GM18858 (cell line): Measurements from ENCODE around the gene SMIM44.

Source experiments
- ATAC-seq: cut with Tn5 transposase; IDR thresholded peaks from one replicate; pipeline ENCODE4 v1.9.1; 2021; ENCODE audit not compliant: unreplicated experiment

SMIM44 gene

DNA sequence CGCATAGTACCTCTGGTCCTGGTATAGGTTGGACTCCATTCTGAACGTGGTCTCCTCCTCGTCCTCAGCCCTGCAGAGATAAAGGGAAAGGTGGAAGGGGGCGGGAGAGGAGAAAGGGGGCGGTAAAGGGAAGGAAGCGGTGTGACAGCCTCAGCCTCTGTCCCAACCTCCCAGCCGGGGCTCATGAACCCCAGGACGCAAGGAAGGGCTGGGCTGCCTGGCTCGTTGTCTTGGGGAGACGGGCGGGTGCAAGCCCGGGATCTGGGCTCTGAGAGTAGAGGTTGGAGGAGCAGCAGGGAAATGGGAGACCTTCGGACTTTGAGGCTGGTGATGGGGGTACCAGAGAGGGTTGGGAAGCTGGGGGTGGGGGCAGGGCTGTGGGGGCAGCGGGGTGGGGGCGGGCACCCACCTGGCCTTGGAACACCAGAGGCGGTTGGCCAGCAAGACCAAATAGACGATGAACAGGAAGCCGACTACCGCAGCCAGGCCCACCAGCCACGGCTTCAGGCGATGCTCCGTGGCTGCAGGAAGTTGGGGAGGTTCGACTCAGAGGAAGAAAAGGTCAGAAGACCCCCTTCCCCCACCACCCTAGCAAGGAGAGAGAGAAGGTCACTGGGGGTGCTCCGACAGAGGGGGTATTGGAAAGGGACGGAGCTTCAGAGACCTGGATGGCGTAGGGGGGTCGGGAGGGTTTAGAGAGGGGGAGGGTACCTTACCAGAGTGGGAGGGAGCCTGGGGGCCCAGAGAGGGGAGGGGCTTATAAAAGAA, 4.6 kb downstream of the SMIM44 start:
- ATAC-seq, result no peak

DNA sequence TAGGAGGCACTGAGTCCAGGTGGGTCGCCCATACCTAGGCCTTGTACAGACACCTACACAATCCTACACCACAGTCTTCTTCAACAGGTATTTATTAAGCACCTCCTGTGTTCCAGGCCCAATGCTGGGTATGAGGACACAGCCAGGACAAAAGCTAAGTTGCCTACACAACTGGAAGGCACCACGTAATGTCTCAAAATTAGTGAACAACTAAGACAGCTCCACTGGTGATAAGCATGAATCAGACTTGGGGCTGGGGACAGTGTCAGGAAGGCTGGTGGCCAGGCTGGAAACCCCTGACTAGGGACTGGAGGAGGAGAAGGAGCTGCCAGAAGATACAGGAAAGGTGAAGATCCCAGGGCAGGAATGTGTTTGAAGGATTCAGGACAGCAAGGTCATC, 5.3 kb downstream of the SMIM44 start:
- no peak for ATAC-seq

DNA sequence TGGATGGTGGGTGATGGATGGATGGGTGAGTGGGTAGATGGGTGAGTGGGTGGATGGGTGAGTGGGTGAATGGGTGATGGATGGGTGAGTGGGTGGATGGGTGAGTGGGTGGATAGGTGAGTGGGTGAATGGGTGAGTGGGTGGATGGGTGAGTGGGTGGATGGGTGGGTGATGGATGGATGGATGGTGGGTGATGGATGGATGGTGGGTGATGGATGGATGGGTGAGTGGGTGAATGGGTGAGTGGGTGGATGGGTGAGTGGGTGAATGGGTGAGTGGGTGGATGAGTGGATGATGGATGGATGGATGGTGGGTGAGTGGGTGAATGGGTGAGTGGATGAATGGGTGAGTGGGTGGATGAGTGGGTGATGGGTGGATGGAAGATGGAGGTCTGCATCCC, 5.7 kb downstream of the SMIM44 start:
- ATAC-seq, result no peak

DNA sequence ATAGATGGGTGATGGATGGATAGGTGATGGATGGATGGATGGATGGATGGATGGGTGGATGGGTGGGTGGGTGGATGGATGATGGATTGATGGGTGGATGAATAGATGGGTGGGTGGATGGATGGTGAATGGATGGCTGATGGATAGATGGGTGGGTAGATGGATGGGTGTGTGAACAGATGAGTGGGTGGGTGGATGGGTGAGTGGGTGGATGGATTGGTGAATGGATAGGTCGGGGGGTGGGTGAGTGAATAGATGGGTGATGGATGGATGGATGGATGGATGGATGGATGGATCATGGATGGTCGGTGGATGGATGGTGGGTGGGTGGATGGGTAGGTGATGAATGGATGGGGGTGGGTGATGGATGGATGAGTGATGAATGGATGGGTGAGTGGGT, 6.4 kb downstream of the SMIM44 start:
- ATAC-seq, result no peak

DNA sequence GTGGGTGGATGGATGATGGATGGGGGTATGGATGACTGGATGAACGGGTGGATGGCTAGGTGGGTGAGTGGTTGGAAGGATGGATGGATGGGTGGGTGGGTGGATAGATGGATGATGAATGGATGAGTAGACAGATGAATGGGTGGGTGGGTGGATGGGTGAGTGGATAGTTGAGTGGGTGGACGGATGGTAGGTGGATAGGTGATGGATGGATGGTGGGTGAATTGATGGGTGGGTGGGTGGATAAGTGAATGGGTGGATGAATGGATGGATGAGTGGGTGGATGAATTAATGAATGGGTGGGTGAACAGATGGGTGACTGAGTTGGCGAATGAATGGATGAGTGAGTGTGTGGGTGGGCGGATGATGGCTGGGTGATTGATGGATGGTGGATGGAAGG, 7.8 kb downstream of the SMIM44 start:
- no peak for ATAC-seq

DNA sequence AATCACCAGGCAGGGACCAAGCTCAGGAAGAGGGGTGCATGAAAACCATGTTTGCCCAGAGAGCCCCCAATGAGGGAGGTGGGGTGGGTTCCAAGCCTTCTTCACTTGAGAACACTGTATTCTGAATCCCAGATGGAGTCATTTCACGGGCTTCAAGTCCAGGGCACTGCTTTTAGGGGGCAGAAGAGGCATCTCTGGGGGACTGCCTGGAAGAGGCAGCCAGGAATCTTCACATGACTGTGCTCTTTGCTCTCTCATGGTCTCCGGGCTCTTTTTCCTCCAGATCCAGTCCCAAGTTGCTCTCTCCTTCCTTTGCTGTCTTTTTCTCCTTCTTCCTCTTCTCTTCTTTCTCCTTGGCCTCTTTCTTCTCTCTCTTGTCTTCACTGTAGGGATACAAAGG, 8.6 kb downstream of the SMIM44 start:
- ATAC-seq, result no peak

DNA sequence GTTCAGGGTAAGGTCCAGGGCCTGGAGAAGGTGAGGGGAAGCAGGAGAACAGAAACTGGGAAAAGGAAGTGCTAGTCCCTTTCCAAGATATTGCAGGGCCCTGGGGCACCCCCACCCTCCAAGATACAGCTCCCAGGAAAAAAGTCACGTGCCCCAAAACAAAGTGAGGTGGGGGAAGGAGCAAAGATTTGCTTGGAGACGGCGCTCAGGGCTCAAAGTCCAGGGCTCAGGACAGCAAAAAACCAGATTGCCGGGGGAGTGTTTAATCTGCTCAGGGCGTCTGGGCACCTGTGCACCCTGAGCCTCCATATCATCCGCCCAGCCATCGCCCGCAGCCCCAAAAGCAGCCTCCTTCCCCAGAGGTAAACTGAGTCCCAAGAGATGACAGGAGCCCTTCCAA, 9.2 kb downstream of the SMIM44 start:
- no peak for ATAC-seq

DNA sequence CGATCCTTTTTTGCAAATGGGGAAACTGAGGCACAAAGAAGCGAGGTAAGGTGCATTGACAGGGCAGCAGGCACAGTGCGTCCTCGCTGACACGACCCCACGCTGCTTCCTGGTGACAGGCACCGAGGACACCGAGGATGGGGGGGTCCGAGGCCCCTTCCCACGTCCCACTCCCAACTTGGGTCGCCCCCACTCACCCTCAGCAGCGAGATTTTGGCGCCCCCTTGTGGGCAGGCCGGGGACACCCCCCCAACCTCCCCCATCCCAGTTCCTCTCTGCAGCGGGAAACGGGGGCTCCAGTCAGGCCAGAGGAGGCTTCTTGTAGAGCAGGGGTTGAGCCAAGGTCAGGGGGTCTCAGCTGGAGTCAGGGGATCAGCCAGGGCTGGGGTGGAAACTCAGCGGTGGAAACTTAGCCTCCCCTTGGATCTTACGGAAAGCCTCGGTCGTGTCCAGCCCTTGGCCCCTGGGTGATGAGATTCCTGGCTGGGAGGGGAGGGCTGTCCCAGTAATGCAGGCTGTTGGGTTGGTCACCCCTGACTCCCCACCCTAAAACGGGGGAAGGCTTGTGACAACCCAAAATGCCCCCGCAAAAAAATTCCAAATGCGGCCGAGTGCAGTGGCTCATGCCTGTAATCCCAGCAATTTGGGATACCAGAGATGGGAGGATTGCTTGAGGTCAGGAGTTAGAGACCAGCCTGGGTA, 11.1 kb downstream of the SMIM44 start:
- no peak for ATAC-seq

DNA sequence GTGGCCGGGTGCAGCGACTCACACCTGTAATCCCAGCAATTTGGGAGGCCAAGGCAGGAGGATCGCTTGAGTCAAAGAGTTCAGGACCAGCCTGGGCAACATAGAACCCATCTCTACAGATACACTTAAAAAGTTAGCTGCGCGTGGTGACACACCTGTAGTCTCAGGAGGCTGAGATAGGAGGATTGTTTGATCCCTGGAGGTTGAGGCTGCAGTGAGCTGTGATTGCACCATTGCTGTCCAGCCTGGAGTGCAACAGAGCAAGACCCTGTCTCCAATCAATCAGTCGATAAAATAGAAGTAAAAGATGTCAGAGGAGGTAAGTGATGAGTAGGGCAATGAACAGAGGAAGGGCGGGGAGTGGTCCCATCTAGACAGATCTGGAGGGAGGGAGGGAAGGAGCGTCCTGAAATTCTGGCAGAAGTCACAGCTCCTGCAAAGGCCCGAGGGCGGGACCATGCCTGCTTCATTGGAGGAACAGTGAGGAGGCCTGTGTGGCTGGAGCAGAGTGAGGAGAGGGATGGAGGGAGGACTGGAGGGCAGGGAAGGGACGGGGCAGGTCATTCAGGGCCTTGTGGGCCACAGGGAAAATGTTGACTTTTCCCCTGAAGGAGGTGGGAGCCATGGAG, 12.6 kb downstream of the SMIM44 start:
- ATAC-seq, result no peak

DNA sequence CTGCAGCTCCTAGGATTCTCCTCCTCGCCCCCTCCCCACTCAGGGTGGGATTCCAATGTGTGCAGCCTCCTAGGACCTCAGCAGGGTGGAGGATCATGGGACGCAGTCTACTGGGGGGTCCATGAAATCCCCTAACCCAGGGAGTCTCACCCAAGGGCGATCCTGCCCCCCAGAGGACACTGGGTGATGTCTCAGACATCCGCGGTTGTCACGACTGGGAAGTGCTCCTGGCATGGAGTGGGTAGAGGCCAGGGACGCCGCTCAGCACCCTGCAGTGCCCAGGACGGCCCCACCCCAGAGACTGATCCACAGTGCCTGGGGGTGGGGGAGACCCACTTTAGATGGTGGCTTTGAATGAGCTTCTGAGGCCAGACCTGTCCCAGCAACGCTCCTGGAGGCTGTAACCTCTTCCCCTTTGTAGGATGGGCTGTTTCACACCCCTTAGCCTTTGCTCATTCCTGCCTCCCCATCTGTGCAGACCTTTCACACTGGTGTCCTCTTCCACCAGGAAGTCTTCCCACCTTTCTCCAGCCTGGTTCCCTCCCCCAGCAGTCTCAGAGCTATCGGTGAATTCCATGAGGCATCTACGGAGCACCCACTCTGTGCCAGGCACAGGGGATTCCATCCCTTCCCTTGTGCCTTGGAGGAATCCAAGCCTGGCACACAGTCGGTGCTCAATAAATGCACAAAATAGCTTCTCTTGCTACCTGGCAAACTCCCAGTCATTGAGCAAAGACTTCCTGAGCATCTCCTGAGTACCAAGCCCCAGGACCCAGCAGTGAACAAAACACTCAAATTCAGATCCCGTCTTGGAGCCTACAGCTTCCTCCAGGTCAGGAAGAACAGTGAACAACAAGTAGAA, 13.4 kb downstream of the SMIM44 start:
- ATAC-seq, result no peak

DNA sequence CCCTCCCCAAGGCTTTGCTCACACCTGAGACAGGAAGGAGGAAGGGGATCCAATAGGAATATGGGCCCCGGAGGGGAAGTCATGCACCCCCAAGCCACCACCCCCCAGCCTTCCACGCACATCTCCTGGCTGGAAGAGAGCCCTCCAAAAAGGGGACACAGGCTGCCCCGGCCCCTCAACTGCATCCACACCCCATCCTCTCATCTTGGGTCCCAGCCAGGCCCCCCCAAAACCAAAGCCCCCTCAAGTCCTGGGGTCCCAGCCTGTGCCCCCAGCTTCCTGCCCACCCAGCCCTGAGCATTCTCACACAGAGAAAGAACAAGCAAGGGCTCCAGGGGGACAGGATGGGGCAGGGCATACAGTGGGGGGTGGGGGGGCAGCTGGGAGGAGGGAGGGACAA, 15.0 kb downstream of the SMIM44 start:
- ATAC-seq, result no peak

DNA sequence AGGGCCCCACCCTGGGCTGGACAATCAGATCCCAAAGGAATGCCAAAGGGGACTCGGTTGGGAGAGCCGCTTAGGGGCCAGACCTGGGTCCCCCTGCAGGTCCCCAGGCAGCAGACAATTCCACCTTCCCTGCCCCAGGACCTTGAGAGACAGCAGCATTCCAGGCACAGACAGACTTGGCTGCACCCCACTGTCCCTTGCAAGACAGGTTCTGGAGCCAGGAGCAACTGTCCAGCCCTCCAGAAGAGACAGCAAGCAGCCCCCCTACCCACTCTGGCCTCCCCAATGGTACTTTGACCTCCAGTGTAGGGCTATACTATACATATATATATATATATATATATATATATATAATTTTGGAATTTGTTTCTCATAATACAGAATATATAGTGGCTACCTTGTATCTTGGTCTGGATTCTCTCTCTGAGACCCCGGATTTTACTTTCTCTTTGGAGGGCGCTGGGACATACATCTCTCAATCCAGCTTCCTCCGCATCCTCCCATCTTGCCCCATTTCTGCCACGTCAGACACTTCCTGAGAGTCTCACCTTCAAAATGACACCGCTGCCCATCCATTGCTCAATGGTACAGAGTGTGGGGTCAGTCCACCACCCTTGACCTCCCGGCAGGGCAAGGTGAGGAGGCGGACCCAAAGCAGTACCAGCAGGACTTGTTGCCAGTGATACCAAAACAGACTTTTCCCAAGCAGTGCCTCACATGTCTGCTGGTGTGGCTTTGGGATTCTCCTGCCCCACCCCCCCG, 15.6 kb downstream of the SMIM44 start:
- ATAC-seq, result no peak

DNA sequence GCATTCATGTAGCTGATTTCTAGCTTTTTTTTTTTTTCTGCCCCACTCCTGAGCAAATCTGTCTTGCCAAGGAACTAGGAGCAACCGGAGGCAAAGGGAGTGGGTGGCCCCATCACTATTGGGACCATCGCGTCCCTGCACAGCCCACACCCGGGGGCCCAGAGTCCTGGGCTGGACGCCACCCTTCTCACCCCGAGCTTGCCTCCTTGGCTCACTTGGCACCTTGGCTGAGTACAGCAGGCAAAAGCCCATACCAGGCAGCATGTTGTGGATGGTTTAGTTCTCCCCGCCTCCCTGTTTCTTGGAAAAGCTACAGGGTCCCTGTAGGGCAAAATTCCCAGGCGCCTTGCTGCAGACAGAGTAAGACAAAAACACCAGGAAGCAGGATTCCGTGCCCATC, 16.6 kb downstream of the SMIM44 start:
- no peak for ATAC-seq

DNA sequence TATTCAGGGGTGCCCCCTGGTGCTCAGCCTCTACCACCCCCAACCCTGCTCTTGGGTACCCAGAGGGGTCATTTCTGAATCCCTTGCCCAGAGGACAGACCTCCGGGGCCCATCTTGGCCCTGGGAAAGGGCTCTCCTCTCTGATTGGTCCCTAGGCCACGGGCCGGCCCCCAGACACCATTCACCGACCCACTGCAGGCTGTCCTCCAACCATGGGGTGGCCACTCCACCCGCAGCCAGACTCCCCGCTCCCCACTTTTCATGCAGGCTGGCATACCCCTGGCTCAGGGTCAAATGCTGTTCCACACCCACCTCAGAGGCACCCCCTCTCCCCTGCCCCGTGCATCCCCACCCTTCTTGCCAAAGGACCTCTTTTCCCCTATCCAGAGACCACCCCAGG, 17.7 kb downstream of the SMIM44 start:
- no peak for ATAC-seq

DNA sequence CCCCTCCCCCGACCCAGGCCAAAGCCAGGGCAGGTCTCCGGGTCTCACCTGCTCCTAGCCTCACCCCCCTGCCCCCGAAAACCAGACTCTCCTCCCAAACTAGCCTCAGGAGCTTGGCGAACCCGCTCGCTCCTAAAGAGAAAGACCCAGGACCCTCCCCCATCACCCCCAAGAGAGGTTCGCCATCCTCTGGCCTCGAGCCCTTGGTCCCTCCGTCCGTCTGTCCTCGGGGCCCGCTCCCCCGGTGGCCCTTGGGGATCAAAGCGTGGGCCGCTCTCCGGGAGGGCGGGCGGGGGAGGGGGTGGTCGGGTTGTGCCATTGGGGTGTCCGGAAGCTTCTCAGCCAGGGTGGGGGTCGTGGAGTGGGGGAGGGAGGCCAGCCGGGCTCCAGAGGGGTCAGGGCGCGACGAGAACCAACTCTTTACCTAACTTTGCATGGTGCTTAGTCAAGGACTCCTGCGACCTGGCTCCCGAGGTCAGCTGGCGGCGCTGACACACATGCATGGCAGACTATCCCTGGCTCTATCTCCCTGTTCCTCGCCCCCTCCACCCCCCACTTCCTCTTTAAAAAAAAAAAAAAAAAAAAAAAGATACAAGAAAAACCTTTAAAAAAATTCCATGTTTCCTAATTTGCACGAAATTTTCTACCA, 18.5 kb downstream of the SMIM44 start:
- no peak for ATAC-seq

DNA sequence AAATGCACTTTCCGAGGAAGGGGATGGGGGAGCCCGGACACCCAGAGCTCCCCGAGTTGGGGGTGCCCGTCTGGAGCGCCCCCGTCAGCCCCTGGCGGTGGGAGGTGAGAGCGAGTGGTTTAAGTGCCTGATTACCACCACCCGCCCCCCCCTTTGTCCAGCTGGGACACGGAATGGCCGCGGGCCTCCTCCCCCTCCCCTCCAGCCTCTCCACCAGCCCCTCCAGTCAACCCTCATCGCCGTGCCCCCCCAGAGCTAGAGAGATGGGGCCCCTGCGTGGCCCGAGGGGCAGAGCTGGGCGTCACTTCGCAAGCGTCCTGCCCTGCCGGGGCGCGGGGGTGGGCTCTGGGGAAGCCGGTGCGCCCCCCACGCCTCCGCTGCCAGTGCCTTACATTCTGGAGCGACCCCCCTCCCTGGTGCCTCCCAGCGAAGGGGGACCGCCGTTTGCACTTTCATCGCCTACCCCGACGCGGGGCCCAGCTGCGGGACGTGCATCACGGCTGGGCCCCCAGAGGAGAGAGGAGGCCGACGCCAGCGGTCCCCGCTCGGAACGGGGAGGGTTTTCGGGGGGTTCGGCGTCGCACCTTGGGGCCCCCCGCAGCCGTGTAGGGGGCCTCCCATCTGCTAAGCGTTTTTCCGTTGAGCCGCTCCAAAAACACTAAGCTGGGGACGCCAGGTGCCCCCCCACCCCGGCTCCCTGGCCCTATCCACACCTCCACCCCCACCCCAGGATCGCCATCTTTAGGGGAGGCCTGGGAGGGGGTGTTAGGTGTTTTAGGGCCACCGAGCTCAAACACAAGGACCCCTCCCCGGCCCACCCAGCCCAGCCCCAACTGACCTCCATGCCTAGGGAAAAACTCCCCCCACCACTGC, 19.3 kb downstream of the SMIM44 start:
- no peak for ATAC-seq

DNA sequence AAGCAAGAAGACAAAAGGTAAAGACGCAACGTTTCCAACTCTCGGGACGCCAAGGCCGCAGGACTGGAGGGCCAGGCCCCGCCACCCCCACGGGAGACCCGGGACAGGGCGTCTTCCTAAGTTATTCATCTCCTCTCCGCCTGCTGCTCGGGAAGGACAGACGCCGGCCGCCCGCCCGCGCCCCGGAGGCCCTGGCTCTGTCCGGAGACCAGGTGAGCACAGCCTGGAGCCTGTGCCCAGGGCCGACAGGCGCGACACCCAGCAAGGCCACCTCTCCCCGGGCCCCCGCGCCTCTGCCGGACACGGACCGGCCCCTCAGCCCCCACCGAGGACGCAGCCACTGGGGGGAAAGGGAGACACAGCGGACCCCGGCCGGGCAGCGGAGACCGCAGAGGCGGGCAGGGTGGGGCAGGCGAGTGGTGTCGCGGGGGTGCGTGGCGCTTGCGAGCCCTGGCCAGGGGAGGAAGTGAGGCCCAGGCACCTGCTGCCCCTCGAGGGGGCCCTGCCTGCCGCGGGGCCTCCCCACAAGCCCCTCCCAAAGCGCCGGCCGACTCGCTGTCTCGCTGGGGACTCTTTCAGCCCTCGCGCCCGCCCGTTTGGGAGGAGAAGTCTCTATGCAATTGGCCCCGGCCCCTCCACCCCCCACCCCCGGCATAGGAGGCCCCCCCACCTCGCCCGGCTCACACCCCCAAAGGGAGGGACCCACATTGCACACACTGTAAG, 20.1 kb downstream of the SMIM44 start:
- no peak for ATAC-seq

DNA sequence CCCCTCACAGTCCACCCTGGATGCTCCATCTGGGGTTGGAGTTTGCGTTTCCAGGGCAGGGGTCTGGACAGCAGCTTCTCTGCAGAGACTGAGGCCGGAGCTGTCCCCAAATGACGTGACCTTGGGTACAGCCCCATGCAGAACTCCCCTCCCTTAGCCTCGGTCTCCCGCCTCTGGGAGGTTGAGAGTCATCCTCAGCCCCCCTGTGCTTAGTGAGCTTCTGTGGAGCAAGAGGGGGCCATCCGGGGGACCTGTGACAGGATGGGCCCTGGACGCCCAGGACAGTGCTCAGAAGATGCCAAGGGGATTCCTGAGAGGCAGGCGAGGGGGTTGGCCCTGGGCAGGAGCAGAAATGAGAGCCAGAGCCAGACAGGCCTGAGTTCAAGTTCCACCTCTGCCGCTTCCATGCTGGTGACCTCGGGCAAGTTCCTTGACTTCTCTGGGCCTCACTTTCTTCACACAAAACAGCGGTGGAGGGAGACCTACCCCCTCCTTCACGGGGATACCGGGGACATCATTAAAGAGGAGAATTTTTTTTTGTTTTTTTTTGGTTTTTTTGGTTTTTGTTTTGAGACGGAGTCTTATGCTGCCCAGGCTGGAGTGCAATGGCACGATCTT, 23.2 kb downstream of the SMIM44 start:
- no peak for ATAC-seq
